ENCODE measurements around the gene TAS2R46.

TAS2R46 gene

DNA sequence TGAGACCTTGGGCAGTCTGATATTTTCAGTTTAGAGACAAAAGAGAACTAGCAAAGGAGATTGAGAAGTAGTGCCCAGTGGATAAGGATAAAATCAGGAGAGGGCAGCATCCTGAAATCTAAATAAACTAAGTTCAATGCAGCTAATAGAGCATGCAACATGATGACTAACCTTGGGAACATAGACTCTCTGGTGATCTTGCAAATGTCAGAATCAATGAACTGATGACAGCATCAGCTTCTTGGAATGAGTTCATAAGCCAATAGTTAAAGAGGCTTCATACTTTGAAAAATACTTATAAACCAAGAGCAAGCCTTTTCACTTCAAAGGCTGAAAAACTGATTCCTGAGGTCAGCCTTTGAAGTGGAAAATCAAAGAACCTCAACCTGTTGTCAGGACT, 47.9 kb downstream of the TAS2R46 start:
- Histone ChIP-seq H3K9ac (ENCODE audit: low read length in 5 of 5) (no peak overlapping the region), H3K4me1 (ENCODE audit: control insufficient read depth in 5 of 5, insufficient read depth in 5 of 5, low read length in 5 of 5) (peaks cover 0 to 9% (median 5%) of the 10 kb centered on the region in 5 donors), H3K27ac (ENCODE audit: low read depth, low read length) (no peak overlapping the region), H3K36me3 (ENCODE audit: control insufficient read depth in 5 of 5, insufficient read depth in 5 of 5, low read length in 5 of 5) (no peaks in the 10 kb centered on the region), H3K4me3 (ENCODE audit: low read depth in 1 of 5, low read length in 5 of 5) (no peak overlapping the region), H3K27me3 (ENCODE audit: control insufficient read depth in 5 of 5, insufficient read depth in 4 of 5, low read length in 5 of 5) (no peaks in the 10 kb centered on the region), H3K9me3 (ENCODE audit: control insufficient read depth in 5 of 5, low read length in 5 of 5) (no peaks in the 10 kb centered on the region)
